Ishikawa (cell line): ENCODE measurements around the gene NR1D1.

Experiments used
- RAD21 ChIP-seq: IDR thresholded peaks from 2 replicates; pipeline ENCODE4 v1.6.1; 2012; ENCODE audit warnings: low read depth
- ZBTB7A ChIP-seq: IDR thresholded peaks from 2 replicates; pipeline ENCODE4 v1.6.1; 2012; ENCODE audit warnings: low read depth
- TF ChIP-seq, protein P1 (sequence below): IDR thresholded peaks from 2 replicates; pipeline ENCODE4 v1.6.1; 2012
- TF ChIP-seq, protein P2 (sequence below): IDR thresholded peaks from 2 replicates; pipeline ENCODE4 v1.6.1; 2012

DNA sequence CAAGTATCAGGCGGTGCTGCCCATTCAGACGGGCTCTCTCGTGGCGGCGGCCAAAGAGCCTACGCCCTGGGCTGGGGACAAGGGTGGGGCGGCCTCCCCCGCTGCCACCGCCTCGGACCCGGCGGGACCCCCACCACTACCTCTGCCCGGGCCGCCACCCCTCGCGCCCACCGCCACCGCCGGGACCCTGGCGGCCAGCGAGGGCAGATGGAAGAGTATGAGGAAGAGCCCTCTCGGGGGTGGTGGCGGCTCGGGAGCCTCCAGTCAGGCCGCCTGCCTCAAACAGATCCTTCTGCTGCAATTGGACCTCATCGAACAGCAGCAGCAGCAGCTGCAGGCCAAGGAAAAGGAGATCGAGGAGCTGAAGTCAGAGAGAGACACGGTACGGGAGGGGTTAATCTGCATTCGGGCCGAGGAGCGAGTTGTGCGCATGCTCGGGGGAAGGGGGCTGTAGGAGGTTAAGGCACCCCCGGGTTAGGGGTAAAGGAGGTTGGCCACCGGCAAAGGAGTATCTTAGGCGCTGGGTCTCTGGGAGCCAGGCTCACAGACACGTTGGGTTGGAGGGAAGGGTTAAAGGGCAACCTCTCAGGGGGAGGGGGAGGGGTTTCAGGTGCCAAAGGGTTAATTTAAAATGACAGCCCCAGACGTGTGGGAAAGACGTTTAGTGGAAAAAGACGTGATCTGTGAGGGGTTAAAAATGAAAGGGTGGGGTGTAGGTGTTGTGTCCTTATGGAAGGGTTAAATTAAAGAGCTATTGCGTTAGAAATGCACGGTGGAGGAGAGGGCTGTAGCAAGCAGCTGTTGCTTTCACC lies 22.8 kb upstream of the NR1D1 start:
- TF ChIP-seq, protein P1, sequence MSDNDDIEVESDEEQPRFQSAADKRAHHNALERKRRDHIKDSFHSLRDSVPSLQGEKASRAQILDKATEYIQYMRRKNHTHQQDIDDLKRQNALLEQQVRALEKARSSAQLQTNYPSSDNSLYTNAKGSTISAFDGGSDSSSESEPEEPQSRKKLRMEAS, result peak; percentile 86
- TF ChIP-seq, protein P2, sequence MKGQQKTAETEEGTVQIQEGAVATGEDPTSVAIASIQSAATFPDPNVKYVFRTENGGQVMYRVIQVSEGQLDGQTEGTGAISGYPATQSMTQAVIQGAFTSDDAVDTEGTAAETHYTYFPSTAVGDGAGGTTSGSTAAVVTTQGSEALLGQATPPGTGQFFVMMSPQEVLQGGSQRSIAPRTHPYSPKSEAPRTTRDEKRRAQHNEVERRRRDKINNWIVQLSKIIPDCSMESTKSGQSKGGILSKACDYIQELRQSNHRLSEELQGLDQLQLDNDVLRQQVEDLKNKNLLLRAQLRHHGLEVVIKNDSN, result no peak
- TF ChIP-seq RAD21 (no peak), ZBTB7A (peak; percentile 55)
